Glutamatergic neuron (in vitro differentiated cells): Measurements from ENCODE around the gene UFC1. TPM values are rescaled to one million over a fixed set of nuclear protein-coding genes. Genes with fewer than 3 reads are reported as not detected.
A peak's percentile ranks its signal among the peaks of the same experiment; 100 is the strongest.
"Not testable (repeated sequence)": the region's sequence is repeated elsewhere in the genome, so short reads cannot be mapped to it uniquely, and the experiment has no call there.

ENCODE experiments used
- DNase-seq: peaks from one replicate; pipeline ENCODE4 v3.0.0; 2022
- H3K27ac Mint-ChIP-seq: one replicate; pipeline ENCODE4 v1.8.0; 2020; ENCODE audit warnings: mild to moderate bottlenecking, mixed read lengths, inconsistent platforms; ENCODE audit not compliant: unreplicated experiment
- H3K27me3 Mint-ChIP-seq: one replicate; pipeline ENCODE4 v1.8.0; 2020; ENCODE audit warnings: mild to moderate bottlenecking, moderate library complexity, mixed read lengths, inconsistent platforms; ENCODE audit not compliant: unreplicated experiment
- H3K36me3 Mint-ChIP-seq: one replicate; pipeline ENCODE4 v1.8.0; 2020; ENCODE audit warnings: mild to moderate bottlenecking, mixed read lengths, inconsistent platforms; ENCODE audit not compliant: unreplicated experiment
- H3K4me1 Mint-ChIP-seq: one replicate; pipeline ENCODE4 v1.8.0; 2020; ENCODE audit warnings: mild to moderate bottlenecking, low read depth, mixed read lengths, inconsistent platforms; ENCODE audit not compliant: unreplicated experiment
- H3K4me3 Mint-ChIP-seq: one replicate; pipeline ENCODE4 v1.8.0; 2020; ENCODE audit warnings: mild to moderate bottlenecking, mixed read lengths, inconsistent platforms; ENCODE audit not compliant: unreplicated experiment
- H3K9me3 Mint-ChIP-seq: one replicate; pipeline ENCODE4 v1.8.0; 2020; ENCODE audit warnings: mild to moderate bottlenecking, moderate library complexity, mixed read lengths, inconsistent platforms; ENCODE audit not compliant: unreplicated experiment
- total RNA-seq: library from RNA; stranded (reverse); fragmentation: NEBNext Ultra II Directional; extraction: Animal tissue kit (Norgen Biotek cat#: 25700); gene quantifications from one replicate; pipeline ENCODE4 v1.2.1, GENCODE V29; 2021; ENCODE audit not compliant: unreplicated experiment
- TF ChIP-seq, protein P1 (sequence below): fragments of 200-600 bp; sonication (generic); IDR thresholded peaks from one replicate; pipeline ENCODE4 v1.5.0; 2021; ENCODE audit not compliant: partially characterized antibody, unreplicated experiment

Gene UFC1
- total RNA-seq, 1 donor from 2014 or later, result 59.2 TPM

DNA sequence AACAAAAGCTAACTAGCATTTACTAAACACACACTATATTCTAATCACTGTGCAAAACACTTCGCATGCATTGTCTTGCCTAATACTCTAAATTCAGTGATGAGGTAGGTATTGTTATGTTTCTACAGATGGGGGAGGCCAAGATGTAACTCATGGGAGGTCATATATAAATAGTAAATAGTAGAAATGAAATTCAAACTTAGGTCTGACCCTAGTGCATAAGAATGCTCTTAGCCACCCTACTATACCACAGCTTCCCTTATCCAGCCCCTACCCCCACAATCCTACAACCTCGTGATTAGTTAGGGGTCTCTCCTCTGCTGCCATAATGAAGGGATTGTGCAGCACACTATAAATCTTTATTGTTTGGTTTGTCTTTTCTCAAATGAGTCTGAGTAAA is 39.2 kb upstream of the UFC1 start:
- Mint-ChIP-seq H3K27me3 (peaks cover 2% of the 10 kb centered on the region), H3K4me3 (no peak overlapping the region), H3K36me3 (no peaks in the 10 kb centered on the region), H3K27ac (no peak overlapping the region), H3K4me1 (peaks cover 3% of the 10 kb centered on the region), H3K9me3 (no peaks in the 10 kb centered on the region)
- DNase-seq, result no peak
- TF ChIP-seq, protein P1, sequence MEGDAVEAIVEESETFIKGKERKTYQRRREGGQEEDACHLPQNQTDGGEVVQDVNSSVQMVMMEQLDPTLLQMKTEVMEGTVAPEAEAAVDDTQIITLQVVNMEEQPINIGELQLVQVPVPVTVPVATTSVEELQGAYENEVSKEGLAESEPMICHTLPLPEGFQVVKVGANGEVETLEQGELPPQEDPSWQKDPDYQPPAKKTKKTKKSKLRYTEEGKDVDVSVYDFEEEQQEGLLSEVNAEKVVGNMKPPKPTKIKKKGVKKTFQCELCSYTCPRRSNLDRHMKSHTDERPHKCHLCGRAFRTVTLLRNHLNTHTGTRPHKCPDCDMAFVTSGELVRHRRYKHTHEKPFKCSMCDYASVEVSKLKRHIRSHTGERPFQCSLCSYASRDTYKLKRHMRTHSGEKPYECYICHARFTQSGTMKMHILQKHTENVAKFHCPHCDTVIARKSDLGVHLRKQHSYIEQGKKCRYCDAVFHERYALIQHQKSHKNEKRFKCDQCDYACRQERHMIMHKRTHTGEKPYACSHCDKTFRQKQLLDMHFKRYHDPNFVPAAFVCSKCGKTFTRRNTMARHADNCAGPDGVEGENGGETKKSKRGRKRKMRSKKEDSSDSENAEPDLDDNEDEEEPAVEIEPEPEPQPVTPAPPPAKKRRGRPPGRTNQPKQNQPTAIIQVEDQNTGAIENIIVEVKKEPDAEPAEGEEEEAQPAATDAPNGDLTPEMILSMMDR, result no peak

DNA sequence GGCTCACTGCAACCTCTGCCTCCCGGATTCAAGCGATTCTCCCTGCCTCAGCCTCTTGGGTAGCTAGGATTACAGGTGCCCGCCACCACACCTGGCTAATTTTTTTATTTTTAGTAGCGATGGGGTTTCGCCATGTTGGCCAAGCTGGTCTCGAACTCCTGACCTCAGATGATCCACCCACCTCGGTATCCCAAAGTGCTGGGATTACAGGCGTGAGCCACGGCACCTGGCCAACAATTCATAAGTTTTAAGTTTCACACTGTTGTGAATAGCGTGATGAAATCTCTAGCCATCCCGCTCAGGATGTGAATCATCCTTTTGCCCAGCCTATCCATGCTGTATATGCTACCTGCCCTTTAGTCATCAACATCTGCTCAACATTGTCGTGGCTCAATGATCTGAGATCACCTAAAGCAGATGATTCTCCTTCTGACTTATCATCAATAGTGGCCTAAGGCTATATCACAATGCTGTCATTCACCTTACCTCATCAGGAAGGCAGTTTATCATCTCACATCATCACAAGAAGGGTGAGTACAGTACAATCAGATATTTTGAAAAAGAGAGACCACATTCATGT is 38.6 kb upstream of the UFC1 start:
- Mint-ChIP-seq H3K27me3 (peaks cover 2% of the 10 kb centered on the region), H3K4me1 (peaks cover 3% of the 10 kb centered on the region), H3K4me3 (no peak overlapping the region), H3K27ac (no peak overlapping the region), H3K9me3 (no peaks in the 10 kb centered on the region), H3K36me3 (no peaks in the 10 kb centered on the region)
- TF ChIP-seq, protein P1, result no peak
- DNase-seq, result no peak

DNA sequence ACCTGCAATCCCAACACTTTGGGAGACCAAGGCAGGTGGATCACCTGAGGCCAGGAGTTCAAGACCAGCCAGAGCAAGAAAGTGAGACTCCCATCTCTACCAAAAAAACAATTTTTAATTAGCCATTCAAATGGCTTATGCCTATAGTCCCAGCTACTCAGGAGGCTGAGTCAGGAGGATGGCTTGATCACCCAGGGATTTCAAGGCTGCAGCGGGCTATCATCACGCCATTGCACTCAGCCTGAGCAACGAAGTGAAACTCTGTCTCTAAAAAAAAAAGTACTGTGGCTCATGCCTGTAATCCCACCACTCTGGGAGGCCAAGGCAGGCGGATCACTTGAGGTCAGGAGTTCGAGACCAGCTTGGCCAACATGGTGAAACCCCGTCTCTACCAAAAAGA is 37.8 kb upstream of the UFC1 start:
- not testable (repeated sequence) for H3K27me3 Mint-ChIP-seq, H3K9me3 Mint-ChIP-seq, H3K4me1 Mint-ChIP-seq, DNase-seq, H3K4me3 Mint-ChIP-seq, H3K36me3 Mint-ChIP-seq, H3K27ac Mint-ChIP-seq

DNA sequence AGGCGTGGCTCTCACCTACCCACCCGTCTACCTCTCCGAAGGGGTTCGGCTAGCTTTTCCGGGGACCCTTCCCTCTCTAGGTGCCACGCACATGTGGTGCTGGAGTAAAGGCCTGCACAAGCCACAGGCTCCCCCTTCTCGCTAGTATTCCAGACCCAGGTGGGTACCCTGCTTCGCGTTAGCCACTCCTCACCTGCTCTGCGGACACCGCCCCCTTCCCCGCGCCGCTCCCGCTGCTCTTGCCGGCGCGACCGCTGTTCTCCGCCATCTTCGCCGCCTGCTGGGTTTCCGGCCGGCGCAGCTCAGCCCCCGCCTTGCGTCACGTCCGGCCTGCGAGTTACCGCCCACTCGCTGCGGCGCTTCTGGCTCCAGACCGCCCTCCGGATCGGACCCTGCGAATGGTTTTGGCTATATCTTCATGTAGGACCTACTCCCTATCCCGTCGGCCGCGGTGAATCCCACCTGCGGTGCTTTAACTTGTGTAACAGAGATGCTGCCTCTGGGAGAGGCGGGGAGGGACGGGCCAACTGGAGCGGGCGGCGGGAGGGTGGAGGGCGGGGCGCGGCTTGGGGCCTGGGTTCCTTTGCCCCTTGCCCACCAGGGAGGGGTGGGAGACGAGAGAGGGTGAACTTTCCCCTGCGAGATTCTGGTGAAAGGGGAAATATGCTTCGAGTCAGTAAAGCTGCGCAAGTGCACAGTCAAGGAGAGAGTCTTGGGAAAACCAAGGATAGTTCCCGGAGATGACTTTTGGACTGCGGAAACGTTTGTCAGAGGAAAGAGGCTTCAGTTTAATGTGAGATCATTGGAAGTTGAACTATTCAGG is 35.8 kb upstream of the UFC1 start, which contains the start of the genes NIT1 and PFDN2:
Gene NIT1, plus strand, starts transcription at position 347 of the 823 bp plus-strand sequence. Its CDS starts 72 bp downstream, at position 419.
Gene PFDN2, minus strand, starts transcription at position 279 of the 823 bp plus-strand sequence. Its CDS starts 11 bp downstream, at position 268.
- Mint-ChIP-seq H3K27me3 (peaks cover 2% of the 10 kb centered on the region), H3K4me1 (peaks cover 3% of the 10 kb centered on the region), H3K4me3 (peak within 1 kb of the TSS; percentile 92), H3K27ac (peak within 1 kb of the TSS; percentile 55), H3K36me3 (no peaks in the 10 kb centered on the region), H3K9me3 (no peaks in the 10 kb centered on the region)
- DNase-seq, result peak; percentile 91
- TF ChIP-seq, protein P1, result no peak

DNA sequence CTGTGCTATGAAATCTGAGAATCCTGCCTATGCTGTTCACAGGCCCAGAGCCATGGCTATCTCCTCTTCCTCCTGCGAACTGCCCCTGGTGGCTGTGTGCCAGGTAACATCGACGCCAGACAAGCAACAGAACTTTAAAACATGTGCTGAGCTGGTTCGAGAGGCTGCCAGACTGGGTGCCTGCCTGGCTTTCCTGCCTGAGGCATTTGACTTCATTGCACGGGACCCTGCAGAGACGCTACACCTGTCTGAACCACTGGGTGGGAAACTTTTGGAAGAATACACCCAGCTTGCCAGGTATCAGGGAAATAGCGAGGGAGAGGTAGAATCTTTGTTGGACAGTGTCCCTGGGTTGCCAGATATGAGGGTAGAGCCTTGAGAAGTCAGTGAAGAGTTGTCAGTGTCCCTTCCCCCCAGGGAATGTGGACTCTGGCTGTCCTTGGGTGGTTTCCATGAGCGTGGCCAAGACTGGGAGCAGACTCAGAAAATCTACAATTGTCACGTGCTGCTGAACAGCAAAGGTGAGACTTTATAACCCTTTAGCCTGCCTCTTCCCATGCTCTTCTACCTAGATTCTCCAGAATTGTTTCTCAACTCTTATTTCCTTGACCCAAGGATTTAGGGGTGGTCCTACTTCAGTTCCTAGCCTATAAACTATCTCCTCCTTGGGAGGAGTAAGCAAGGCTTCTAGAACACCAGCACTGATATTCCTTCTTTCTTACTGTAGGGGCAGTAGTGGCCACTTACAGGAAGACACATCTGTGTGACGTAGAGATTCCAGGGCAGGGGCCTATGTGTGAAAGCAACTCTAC is 34.5 kb upstream of the UFC1 start:
- TF ChIP-seq, protein P1, result no peak
- H3K36me3 Mint-ChIP-seq, result no peaks in the 10 kb centered on the region
- H3K4me3 Mint-ChIP-seq, result peak overlapping the region; percentile 92
- no peaks in the 10 kb centered on the region for H3K9me3 Mint-ChIP-seq
- H3K27me3 Mint-ChIP-seq, result peaks cover 2% of the 10 kb centered on the region
- no peak for DNase-seq
- peaks cover 3% of the 10 kb centered on the region for H3K4me1 Mint-ChIP-seq
- H3K27ac Mint-ChIP-seq, result peak overlapping the region; percentile 6
